Ovary (tissue), 9 donors: ENCODE measurements around the gene HMGB3. TPM values are rescaled to one million over a fixed set of nuclear protein-coding genes. Genes with fewer than 3 reads are reported as not detected.

Source experiments
- DNase-seq, 5 donors: peaks; one replicate each; pipeline ENCODE4 v3.0.0-alpha.2; 2019 to 2020
- H3K27ac ChIP-seq, 2 donors: fragments of 200-600 bp; one replicate each; pipeline versions ENCODE4 v1.5.1 to v1.8.0; 2019 to 2022
- H3K27me3 ChIP-seq: fragments of 200-600 bp; one replicate; pipeline ENCODE4 v1.8.0; 2022
- H3K36me3 ChIP-seq: fragments of 200-600 bp; sonication (generic); one replicate; pipeline ENCODE4 v1.5.1; 2019
- H3K4me1 ChIP-seq: one replicate; pipeline ENCODE4 v1.8.1; 2013; ENCODE audit warnings: mild to moderate bottlenecking, moderate library complexity; ENCODE audit not compliant: insufficient read depth
- H3K4me3 ChIP-seq: fragments of 200-600 bp; sonication (generic); one replicate; pipeline ENCODE4 v1.5.1; 2017
- H3K9me3 ChIP-seq, 2 donors: fragments of 200-600 bp in 1 of 2; sonication (generic) in 1 of 2; one replicate each; pipeline versions ENCODE4 v1.5.1 to v1.8.1; 2013 to 2019; ENCODE audit warnings: mild to moderate bottlenecking in 1 of 2, moderate library complexity in 1 of 2
- EP300 ChIP-seq: sonication (generic); formaldehyde crosslinking; IDR thresholded peaks from one replicate; pipeline ENCODE4 v1.6.1; 2017; ENCODE audit warnings: antibody characterized with exemption
- POLR2A ChIP-seq: fragments of 450-650 bp; IDR thresholded peaks from one replicate; pipeline ENCODE4 v1.6.1; 2017; ENCODE audit warnings: antibody characterized with exemption, mild to moderate bottlenecking, moderate library complexity
- WGBS, 3 donors: extraction: QIAGEN DNeasy Blood & Tissue Kit in 1 of 3; methylation state at CpG; one replicate each; pipeline versions ENCODE4 v1.1.5 to v1.1.7; 2013 to 2017; 5-methylcytosine and 5-hydroxymethylcytosine counted together
- intact Hi-C, 4 donors: fragments of 100-400 bp; cut with DNase I; formaldehyde crosslinking; loops; one replicate each; pipeline versions ENCODE4 v1.11.0 to v1.15.1; 2022 to 2023
- polyA plus RNA-seq, 2 donors: library from polyadenylated mRNA; stranded (reverse); fragments of 200-250 nt in 1 of 2; fragments of 350-450 nt in 1 of 2; fragmentation: Illumina TruSeq in 1 of 2; extraction: RNeasy Lipid Tissue Mini Kit (QIAGEN cat#74804) in 1 of 2; gene quantifications; one replicate each; pipeline ENCODE4 v1.2.3, GENCODE V29; 2013 to 2014
- total RNA-seq, 7 donors: library from RNA; depleted of rRNA in 2 of 7; stranded (reverse); fragments of >200 nt in 2 of 7; fragmentation: NEBNext Ultra II Directional in 3 of 7; extraction: Animal tissue kit (Norgen Biotek cat#: 25700) in 3 of 7; gene quantifications; one replicate each; pipeline versions ENCODE4 v1.1.0 to v1.2.4, GENCODE V29; 2016 to 2023
- TF ChIP-seq, protein P1 (sequence below), 3 donors: fragments of 450-650 bp in 2 of 3; fragments of 200-600 bp in 1 of 3; IDR thresholded peaks; one replicate each; pipeline versions ENCODE4 v1.5.1 to v1.8.0; 2016 to 2022; ENCODE audit warnings: antibody characterized with exemption in 3 of 3, mild to moderate bottlenecking in 1 of 3
- donor health status: DM: no; HTN: no; CAD: no; lungs with moderate emphysema.
- donor health status: DM: no; HTN: no; CAD: no.
- donor health status: Bipolar disorder and iron deficiency.
- donor health status: DM: yes; HTN: yes; CAD: no.
- donor health status: DM: no; HTN: no; CAD: no.
- donor health status: DM: yes; HTN: yes; CAD: no.

Gene HMGB3
- total and polyA plus RNA-seq, 9 donors: 0.72 to 18.1 (median 6.6) TPM

DNA sequence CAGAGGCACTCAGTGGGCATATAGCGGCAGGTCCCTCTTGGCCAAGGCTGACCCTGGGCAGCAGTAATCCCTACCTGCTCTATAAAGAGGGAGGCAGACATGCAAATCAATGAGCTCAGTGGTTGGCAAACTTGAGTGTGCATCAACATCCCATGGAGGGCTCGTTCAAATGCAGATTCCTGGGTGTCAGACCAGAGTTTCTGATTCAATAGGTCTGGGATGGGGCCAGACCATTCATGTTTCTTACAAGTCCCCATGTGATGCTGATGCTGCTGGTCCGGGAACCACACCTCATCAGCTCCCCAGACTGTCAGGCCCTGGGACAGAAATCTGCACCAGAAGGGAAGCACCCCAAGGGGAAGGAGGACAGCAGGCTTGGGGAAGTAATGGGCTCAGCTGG is 38.9 kb upstream of the HMGB3 start:
- no peak for TF ChIP-seq EP300
- TF ChIP-seq, protein P1, sequence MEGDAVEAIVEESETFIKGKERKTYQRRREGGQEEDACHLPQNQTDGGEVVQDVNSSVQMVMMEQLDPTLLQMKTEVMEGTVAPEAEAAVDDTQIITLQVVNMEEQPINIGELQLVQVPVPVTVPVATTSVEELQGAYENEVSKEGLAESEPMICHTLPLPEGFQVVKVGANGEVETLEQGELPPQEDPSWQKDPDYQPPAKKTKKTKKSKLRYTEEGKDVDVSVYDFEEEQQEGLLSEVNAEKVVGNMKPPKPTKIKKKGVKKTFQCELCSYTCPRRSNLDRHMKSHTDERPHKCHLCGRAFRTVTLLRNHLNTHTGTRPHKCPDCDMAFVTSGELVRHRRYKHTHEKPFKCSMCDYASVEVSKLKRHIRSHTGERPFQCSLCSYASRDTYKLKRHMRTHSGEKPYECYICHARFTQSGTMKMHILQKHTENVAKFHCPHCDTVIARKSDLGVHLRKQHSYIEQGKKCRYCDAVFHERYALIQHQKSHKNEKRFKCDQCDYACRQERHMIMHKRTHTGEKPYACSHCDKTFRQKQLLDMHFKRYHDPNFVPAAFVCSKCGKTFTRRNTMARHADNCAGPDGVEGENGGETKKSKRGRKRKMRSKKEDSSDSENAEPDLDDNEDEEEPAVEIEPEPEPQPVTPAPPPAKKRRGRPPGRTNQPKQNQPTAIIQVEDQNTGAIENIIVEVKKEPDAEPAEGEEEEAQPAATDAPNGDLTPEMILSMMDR (IDR thresholded peaks at IDR 0.05): no peak
- no peak for TF ChIP-seq POLR2A
- 69 to 72% (median 70%) methylated on average over 3 of the region's 3 CpGs for WGBS, 3 donors
- Histone ChIP-seq H3K4me3 (no peak overlapping the region), H3K27me3 (no peaks in the 10 kb centered on the region), H3K9me3 (no peaks in the 10 kb centered on the region), H3K36me3 (no peaks in the 10 kb centered on the region), H3K27ac (no peak overlapping the region), H3K4me1 (no peaks in the 10 kb centered on the region)
- no peak for DNase-seq
- intact Hi-C loops: no loop called here

DNA sequence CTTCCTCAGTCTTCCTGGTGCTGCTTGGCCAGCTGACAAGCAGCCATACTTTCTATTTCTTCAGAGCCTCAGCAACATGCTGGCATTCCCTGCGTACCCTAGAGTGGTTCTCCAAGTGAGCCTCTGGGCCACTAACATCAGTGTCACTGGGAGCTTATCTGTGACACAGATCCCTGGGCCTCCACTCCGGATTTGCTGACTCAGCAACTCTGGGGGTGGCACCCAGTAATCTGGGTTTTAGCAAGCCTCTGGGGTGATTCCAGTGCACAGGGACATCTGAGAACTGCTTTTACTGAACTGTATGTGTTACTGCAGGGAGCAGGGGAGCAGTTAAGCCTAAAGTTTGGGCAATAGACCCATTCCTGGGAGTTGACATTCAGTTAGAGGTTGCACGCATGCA is 28.2 kb upstream of the HMGB3 start:
- Histone ChIP-seq H3K27me3 (no peaks in the 10 kb centered on the region), H3K4me3 (no peak overlapping the region), H3K27ac (no peak overlapping the region), H3K4me1 (no peaks in the 10 kb centered on the region), H3K9me3 (no peaks in the 10 kb centered on the region), H3K36me3 (no peaks in the 10 kb centered on the region)
- WGBS, 3 donors: 68 to 80% (median 78%) methylated on average over 3 of the region's 3 CpGs
- intact Hi-C loops: no loop called here
- DNase-seq: no peak
- TF ChIP-seq, protein P1 (IDR thresholded peaks at IDR 0.05): no peak
- no peak for TF ChIP-seq POLR2A
- no peak for TF ChIP-seq EP300

DNA sequence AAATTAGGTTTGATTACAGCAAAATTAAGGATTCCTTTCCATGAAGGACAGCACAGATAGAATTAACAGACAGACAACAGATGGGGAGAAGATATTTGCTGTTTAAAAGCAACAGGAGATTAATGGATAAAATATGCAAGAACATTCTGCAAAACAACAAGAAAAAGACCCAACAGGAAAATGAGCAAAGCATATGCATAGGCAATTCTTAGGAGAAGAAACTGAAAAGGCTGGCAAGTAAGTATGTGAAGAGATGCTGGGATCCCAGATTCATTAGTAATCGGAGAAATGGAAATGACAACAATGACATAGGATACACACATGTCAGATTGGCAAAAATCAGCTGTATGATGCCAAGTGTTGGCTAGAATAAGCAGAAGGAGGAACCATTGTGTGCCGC is 27.5 kb upstream of the HMGB3 start:
- no peaks in the 10 kb centered on the region for H3K4me1 ChIP-seq
- intact Hi-C loops: no loop called here
- 84 to 91% (median 88%) methylated on average over 2 of the region's 2 CpGs for WGBS, 3 donors
- no peaks in the 10 kb centered on the region for H3K9me3 ChIP-seq
- no peak for DNase-seq
- H3K4me3 ChIP-seq: no peak overlapping the region
- H3K27me3 ChIP-seq: no peaks in the 10 kb centered on the region
- H3K27ac ChIP-seq: no peak overlapping the region
- TF ChIP-seq, protein P1 (IDR thresholded peaks at IDR 0.05): no peak
- TF ChIP-seq EP300: no peak
- no peak for TF ChIP-seq POLR2A
- no peaks in the 10 kb centered on the region for H3K36me3 ChIP-seq

DNA sequence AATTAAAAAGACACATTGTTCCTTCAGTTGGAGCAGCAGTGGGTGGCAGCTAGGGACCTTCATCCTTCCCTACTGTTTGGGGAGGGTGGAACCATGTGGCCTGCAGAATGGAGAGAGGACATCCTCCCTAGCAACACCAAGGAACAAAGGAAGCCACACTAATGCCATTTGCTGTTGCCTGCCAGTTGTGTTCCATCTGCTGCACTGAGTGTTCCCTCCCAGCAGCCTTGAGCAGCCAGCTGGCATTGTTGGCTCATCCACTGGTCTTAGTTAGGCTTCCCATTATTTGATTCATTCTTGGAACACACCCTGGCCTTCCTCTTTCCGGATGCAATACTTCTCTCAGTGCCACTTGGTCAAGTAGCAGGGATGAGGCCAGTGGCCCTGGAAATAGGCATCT is 25.0 kb upstream of the HMGB3 start:
- H3K9me3 ChIP-seq: no peaks in the 10 kb centered on the region
- no peaks in the 10 kb centered on the region for H3K36me3 ChIP-seq
- no peak overlapping the region for H3K27ac ChIP-seq
- no peak for DNase-seq
- TF ChIP-seq, protein P1 (IDR thresholded peaks at IDR 0.05): no peak
- TF ChIP-seq EP300: no peak
- no peak for TF ChIP-seq POLR2A
- intact Hi-C loops: no loop called here
- H3K27me3 ChIP-seq: no peaks in the 10 kb centered on the region
- no peak overlapping the region for H3K4me3 ChIP-seq
- no peaks in the 10 kb centered on the region for H3K4me1 ChIP-seq
- WGBS, 3 donors: 41 to 45% (median 42%) methylated on average over 1 of the region's 1 CpG

DNA sequence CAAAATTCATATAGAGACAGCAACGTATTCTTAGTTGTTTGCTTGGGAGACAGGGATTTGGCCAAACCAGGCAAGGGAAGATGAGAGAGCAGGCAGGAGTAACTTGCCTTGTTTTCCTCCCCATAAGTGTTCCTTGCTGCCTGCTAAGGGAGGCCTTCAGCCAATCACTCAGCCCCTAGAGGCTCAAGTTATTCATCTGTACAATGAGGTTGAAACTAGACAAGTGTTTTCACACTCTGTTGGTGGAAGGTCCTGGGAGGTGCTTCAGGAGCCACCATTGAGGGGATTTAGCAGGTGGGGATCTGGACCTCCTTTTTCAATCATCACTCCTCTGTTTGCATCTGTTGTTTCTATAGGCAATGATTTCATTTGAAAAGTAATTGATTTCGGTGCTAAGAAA is 23.6 kb upstream of the HMGB3 start:
- Histone ChIP-seq H3K4me1 (no peaks in the 10 kb centered on the region), H3K4me3 (no peak overlapping the region), H3K27me3 (no peaks in the 10 kb centered on the region), H3K27ac (no peak overlapping the region), H3K9me3 (no peaks in the 10 kb centered on the region), H3K36me3 (no peaks in the 10 kb centered on the region)
- intact Hi-C loops: no loop called here
- WGBS, 3 donors: 55 to 71% (median 62%) methylated on average over 2 of the region's 2 CpGs
- TF ChIP-seq, protein P1 (IDR thresholded peaks at IDR 0.05): no peak
- no peak for TF ChIP-seq EP300
- no peak for TF ChIP-seq POLR2A
- DNase-seq: no peak
